Measurements from ENCODE around the gene CEP68. TPM values are rescaled to one million over a fixed set of nuclear protein-coding genes. Genes with fewer than 3 reads are reported as not detected.

The CEP68 gene
- total RNA-seq, 1 experiment from 2014 or later = 25.8 TPM

DNA sequence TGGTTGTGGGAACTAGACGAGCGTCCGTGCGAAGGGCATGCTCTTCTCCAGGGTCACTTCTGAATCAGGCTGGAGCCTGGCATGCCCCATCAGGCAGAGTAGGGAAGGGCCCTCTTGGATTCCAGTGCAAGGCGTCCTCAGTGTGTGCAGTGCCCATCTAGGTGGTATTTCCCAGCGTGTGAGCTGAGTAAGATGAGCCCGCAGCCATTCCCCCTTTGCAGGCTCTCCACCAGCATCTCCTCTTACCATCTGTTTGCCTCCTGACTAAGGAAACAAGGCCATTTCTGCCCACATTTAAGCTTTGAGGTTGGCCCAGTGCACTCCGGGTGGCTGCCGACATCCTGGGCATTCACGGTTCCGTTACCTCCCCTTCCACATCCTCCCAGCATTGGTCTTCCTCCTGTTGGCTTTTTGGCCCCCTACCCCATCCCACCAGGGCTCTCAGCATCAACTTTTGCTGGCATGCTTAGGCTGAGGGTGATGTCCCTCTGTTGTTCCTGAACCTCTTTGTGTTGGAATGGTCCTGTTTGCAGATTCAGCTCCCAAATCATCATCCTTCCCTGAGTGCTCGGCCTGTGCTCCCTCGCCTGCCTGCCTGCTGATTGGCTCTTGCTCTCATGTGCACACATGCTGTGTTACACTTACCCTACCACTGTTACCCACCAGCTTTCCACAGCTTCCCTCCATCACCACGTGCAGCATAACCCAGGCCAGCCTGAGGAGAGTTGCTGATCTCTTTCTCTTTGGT lies 11.8 kb downstream of the CEP68 start:
- Histone ChIP-seq H3K4me1 (ENCODE audit: low read length) (peaks cover 39% of the 10 kb centered on the region), H3K4me3 (ENCODE audit: low read length) (no peak overlapping the region), H3K27me3 (ENCODE audit: low read length) (no peaks in the 10 kb centered on the region), H3K79me2 (ENCODE audit: low read length) (peaks cover 64% of the 10 kb centered on the region), H2AFZ (ENCODE audit: low read length) (no peak overlapping the region), H3K4me2 (ENCODE audit: low read depth, low read length, poor library complexity, severe bottlenecking) (no peak overlapping the region), H3K9me3 (ENCODE audit: low read length) (no peaks in the 10 kb centered on the region), H4K20me1 (ENCODE audit: insufficient read depth, low read depth, low read length) (peaks cover 5% of the 10 kb centered on the region; the same call in 1 of the 2 replicates), H3K9ac (ENCODE audit: low read length) (no peak overlapping the region), H3K9me2 (replicated peaks; ENCODE audit: insufficient read depth, low read length) (no peaks in the 10 kb centered on the region), H3K27ac (ENCODE audit: low read length) (no peak overlapping the region), H3K36me3 (ENCODE audit: insufficient read depth, low read length) (peaks cover 18% of the 10 kb centered on the region)
- DNase-seq = no peak

DNA sequence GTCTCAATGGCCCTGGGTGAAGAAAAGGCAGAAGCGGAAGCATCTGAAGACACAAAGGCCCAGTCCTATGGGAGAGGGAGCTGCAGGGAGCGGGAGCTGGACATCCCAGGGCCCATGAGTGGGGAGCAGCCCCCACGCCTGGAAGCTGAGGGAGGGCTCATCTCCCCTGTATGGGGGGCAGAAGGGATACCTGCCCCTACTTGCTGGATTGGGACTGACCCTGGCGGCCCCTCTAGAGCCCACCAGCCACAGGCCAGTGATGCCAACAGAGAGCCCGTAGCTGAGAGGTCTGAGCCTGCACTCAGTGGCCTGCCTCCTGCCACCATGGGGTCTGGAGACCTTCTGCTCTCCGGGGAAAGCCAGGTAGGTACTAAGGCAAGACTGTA lies 13.2 kb downstream of the CEP68 start:
- Histone ChIP-seq H2AFZ (ENCODE audit: low read length) (no peak overlapping the region), H3K27me3 (ENCODE audit: low read length) (no peaks in the 10 kb centered on the region), H3K4me1 (ENCODE audit: low read length) (peaks cover 25% of the 10 kb centered on the region), H3K27ac (ENCODE audit: low read length) (no peak overlapping the region), H3K9me3 (ENCODE audit: low read length) (no peaks in the 10 kb centered on the region), H3K9me2 (replicated peaks; ENCODE audit: insufficient read depth, low read length) (no peaks in the 10 kb centered on the region), H3K36me3 (ENCODE audit: insufficient read depth, low read length) (peaks cover 30% of the 10 kb centered on the region), H4K20me1 (ENCODE audit: insufficient read depth, low read depth, low read length) (no peaks in the 10 kb centered on the region; the same call in 1 of the 2 replicates), H3K9ac (ENCODE audit: low read length) (no peak overlapping the region), H3K4me3 (ENCODE audit: low read length) (no peak overlapping the region), H3K79me2 (ENCODE audit: low read length) (peaks cover 50% of the 10 kb centered on the region), H3K4me2 (ENCODE audit: low read depth, low read length, poor library complexity, severe bottlenecking) (no peak overlapping the region)
- DNase-seq = no peak

DNA sequence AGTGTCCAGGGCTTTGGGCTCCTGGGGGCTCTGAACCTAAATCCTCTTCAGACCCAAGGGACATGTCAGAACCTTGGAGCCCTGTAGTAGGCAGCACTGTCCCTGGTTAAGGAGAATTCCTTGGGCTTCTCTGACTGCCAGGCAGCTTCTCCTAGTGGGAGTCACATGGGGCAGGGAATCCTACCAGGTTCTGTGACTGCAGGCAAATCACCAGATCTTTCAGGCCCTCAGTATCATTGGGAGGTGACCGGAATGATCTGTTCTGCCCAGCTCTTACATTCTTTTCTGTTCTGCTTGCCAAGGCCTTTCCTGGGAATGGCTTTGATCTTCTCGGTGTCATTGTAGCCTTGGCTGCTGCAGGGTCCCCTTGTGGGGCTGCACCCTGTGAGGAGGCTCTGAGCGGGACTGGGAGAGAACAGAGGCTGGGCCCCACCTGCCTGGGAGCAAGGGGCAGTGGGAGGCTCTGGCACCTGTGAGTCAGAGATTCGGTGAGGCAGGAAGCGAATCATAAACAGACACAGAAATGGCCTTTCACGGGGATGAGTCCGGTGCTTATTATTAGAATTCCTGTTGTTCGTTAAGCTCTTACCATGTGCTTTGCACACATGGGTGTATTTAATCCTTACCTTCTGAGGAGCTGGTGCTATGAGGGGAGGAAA lies 14.1 kb downstream of the CEP68 start:
- Histone ChIP-seq H3K4me1 (ENCODE audit: low read length) (peaks cover 16% of the 10 kb centered on the region), H3K27ac (ENCODE audit: low read length) (0 out of 2 replicates have a peak overlapping the region, but pooled peaks have one; percentile 3), H3K36me3 (ENCODE audit: insufficient read depth, low read length) (peaks cover 36% of the 10 kb centered on the region), H3K79me2 (ENCODE audit: low read length) (peaks cover 46% of the 10 kb centered on the region), H3K9ac (ENCODE audit: low read length) (no peak overlapping the region), H3K4me3 (ENCODE audit: low read length) (no peak overlapping the region), H3K4me2 (ENCODE audit: low read depth, low read length, poor library complexity, severe bottlenecking) (no peak overlapping the region), H2AFZ (ENCODE audit: low read length) (no peak overlapping the region), H3K27me3 (ENCODE audit: low read length) (no peaks in the 10 kb centered on the region), H3K9me3 (ENCODE audit: low read length) (no peaks in the 10 kb centered on the region), H4K20me1 (ENCODE audit: insufficient read depth, low read depth, low read length) (no peaks in the 10 kb centered on the region; the same call in 1 of the 2 replicates), H3K9me2 (replicated peaks; ENCODE audit: insufficient read depth, low read length) (no peaks in the 10 kb centered on the region)
- DNase-seq = no peak

DNA sequence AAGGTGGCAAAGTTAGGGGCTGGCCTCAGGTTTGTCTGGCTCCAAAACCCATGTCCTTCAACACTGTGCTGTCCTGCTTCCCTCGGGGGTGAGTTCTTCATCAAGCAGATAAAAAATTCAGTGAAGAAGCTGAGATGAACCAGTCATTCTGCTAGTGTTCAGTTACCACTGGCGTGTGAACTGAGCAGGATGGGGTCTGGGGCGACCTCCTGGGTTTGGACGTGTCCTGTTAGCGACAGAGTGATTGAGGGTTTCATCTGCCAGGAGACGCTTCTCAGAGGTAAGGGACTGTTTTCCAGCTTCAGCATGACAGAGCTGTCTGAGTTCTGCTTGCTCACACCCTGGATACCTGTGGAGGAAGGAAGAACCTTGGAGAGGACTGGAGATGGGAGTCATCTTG lies 14.6 kb downstream of the CEP68 start:
- Histone ChIP-seq H3K9ac (ENCODE audit: low read length) (no peak overlapping the region), H3K9me2 (replicated peaks; ENCODE audit: insufficient read depth, low read length) (no peaks in the 10 kb centered on the region), H3K36me3 (ENCODE audit: insufficient read depth, low read length) (peaks cover 40% of the 10 kb centered on the region), H3K79me2 (ENCODE audit: low read length) (peaks cover 40% of the 10 kb centered on the region), H3K27me3 (ENCODE audit: low read length) (no peaks in the 10 kb centered on the region), H2AFZ (ENCODE audit: low read length) (no peak overlapping the region), H3K4me3 (ENCODE audit: low read length) (no peak overlapping the region), H3K4me1 (ENCODE audit: low read length) (peaks cover 11% of the 10 kb centered on the region), H3K9me3 (ENCODE audit: low read length) (no peaks in the 10 kb centered on the region), H3K4me2 (ENCODE audit: low read depth, low read length, poor library complexity, severe bottlenecking) (no peak overlapping the region), H3K27ac (ENCODE audit: low read length) (0 out of 2 replicates have a peak overlapping the region, but pooled peaks have one; percentile 3), H4K20me1 (ENCODE audit: insufficient read depth, low read depth, low read length) (no peaks in the 10 kb centered on the region; the same call in 1 of the 2 replicates)
- no peak for DNase-seq

DNA sequence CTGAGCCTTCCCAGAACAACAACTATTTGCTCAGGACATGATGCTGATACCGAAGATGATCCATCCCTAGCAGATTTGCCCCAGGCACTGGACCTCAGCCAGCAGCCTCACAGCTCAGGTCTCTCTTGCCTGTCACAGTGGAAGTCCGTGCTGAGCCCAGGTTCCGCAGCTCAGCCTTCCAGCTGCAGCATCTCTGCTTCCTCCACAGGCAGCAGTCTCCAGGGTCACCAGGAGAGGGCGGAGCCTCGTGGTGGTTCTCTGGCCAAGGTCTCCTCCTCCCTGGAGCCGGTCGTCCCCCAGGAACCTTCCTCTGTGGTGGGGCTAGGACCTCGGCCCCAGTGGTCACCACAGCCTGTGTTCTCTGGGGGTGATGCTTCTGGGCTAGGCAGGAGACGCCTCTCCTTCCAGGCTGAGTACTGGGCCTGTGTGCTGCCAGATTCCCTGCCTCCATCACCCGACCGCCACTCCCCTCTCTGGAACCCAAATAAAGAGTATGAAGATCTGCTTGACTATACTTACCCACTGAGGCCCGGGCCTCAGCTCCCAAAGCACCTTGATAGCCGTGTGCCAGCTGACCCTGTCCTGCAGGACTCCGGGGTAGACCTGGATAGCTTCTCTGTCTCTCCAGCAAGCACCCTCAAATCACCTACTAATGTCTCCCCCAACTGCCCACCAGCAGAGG lies 15.4 kb downstream of the CEP68 start:
- Histone ChIP-seq H2AFZ (ENCODE audit: low read length) (no peak overlapping the region), H3K4me3 (ENCODE audit: low read length) (no peak overlapping the region), H3K27ac (ENCODE audit: low read length) (no peak overlapping the region), H3K36me3 (ENCODE audit: insufficient read depth, low read length) (peaks cover 40% of the 10 kb centered on the region), H3K4me1 (ENCODE audit: low read length) (peaks cover 9% of the 10 kb centered on the region; the same call in 1 of the 2 replicates), H3K9ac (ENCODE audit: low read length) (no peak overlapping the region), H3K27me3 (ENCODE audit: low read length) (no peaks in the 10 kb centered on the region), H3K9me2 (replicated peaks; ENCODE audit: insufficient read depth, low read length) (no peaks in the 10 kb centered on the region), H3K9me3 (ENCODE audit: low read length) (no peaks in the 10 kb centered on the region), H3K4me2 (ENCODE audit: low read depth, low read length, poor library complexity, severe bottlenecking) (no peak overlapping the region), H4K20me1 (ENCODE audit: insufficient read depth, low read depth, low read length) (no peaks in the 10 kb centered on the region; the same call in 1 of the 2 replicates), H3K79me2 (ENCODE audit: low read length) (peaks cover 36% of the 10 kb centered on the region)
- no peak for DNase-seq

DNA sequence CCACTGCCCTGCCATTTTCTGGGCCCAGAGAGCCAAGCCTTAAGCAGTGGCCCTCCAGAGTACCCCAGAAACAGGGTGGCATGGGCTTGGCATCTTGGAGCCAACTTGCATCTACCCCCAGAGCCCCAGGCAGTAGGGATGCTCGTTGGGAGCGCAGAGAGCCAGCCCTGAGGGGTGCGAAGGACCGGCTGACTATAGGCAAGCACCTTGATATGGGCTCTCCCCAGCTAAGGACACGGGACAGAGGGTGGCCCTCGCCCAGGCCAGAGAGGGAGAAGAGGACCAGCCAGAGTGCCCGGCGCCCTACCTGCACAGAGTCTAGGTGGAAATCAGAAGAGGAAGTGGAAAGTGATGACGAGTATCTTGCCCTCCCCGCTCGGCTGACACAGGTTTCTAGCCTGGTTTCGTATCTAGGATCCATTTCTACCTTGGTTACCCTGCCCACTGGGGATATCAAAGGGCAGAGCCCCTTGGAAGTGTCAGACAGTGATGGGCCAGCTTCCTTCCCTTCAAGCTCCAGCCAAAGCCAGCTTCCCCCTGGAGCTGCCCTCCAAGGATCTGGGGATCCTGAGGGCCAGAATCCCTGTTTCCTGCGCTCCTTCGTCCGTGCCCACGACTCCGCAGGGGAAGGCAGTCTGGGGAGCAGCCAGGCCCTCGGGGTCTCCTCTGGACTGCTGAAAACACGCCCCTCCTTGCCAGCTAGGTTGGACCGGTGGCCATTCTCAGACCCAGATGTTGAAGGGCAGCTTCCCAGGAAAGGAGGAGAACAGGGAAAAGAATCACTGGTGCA lies 16.2 kb downstream of the CEP68 start:
- no peaks in the 10 kb centered on the region for H3K9me3 ChIP-seq (ENCODE audit: low read length)
- DNase-seq = peak; percentile 68
- H3K36me3 ChIP-seq (ENCODE audit: insufficient read depth, low read length) = peaks cover 43% of the 10 kb centered on the region
- peaks cover 29% of the 10 kb centered on the region for H3K79me2 ChIP-seq (ENCODE audit: low read length)
- H3K27me3 ChIP-seq (ENCODE audit: low read length) = no peaks in the 10 kb centered on the region
- H2AFZ ChIP-seq (ENCODE audit: low read length) = no peak overlapping the region
- H3K4me1 ChIP-seq (ENCODE audit: low read length) = peaks cover 9% of the 10 kb centered on the region; the same call in 1 of the 2 replicates
- no peaks in the 10 kb centered on the region for H3K9me2 ChIP-seq (replicated peaks; ENCODE audit: insufficient read depth, low read length)
- no peaks in the 10 kb centered on the region; the same call in 1 of the 2 replicates for H4K20me1 ChIP-seq (ENCODE audit: insufficient read depth, low read depth, low read length)
- H3K27ac ChIP-seq (ENCODE audit: low read length) = no peak overlapping the region
- no peak overlapping the region for H3K4me2 ChIP-seq (ENCODE audit: low read depth, low read length, poor library complexity, severe bottlenecking)
- no peak overlapping the region for H3K4me3 ChIP-seq (ENCODE audit: low read length)
- H3K9ac ChIP-seq (ENCODE audit: low read length) = no peak overlapping the region

DNA sequence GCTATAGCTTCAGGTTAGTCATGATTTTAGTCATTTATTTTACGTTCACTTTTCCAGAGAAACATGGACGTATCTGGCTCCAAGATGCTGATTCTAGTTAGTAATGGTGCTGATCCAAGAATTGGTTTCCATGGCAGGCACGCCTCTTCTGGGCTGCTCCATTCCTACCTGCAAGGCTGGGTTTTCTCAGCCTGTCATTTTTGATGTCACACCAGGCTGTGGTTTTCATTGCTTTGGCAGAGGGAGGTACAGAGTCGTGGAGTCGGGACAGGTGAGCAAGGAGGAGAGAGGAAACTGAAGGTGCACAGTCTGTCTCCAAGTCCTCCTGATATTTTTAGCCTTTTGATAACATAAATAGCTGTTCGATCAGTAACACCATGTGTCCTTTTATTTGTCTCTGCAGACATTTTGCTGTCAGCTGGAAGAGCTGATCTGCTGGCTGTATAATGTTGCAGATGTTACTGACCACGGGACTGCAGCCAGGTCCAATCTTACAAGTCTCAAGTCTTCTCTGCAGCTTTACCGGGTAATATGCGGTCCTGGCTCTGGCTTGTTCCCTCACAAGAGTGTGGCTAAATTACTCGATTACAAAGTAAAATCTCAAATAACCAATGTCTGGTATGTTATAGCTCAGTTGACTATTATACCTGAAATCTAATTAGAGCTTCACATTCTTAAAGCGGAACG lies 17.8 kb downstream of the CEP68 start:
- H3K36me3 ChIP-seq (ENCODE audit: insufficient read depth, low read length) = peaks cover 58% of the 10 kb centered on the region

More for the DNA sequence above, 17.8 kb downstream of the CEP68 start:
- H3K9ac ChIP-seq (ENCODE audit: low read length) = no peak overlapping the region
- H3K9me3 ChIP-seq (ENCODE audit: low read length) = no peaks in the 10 kb centered on the region
- H3K4me1 ChIP-seq (ENCODE audit: low read length) = peaks cover 14% of the 10 kb centered on the region
- H4K20me1 ChIP-seq (ENCODE audit: insufficient read depth, low read depth, low read length) = no peaks in the 10 kb centered on the region; the same call in 1 of the 2 replicates
- H3K27ac ChIP-seq (ENCODE audit: low read length) = no peak overlapping the region
- no peaks in the 10 kb centered on the region for H3K27me3 ChIP-seq (ENCODE audit: low read length)
- H2AFZ ChIP-seq (ENCODE audit: low read length) = no peak overlapping the region
- no peak for DNase-seq
- H3K4me3 ChIP-seq (ENCODE audit: low read length) = no peak overlapping the region
- H3K79me2 ChIP-seq (ENCODE audit: low read length) = peaks cover 12% of the 10 kb centered on the region
- no peaks in the 10 kb centered on the region for H3K9me2 ChIP-seq (replicated peaks; ENCODE audit: insufficient read depth, low read length)
- H3K4me2 ChIP-seq (ENCODE audit: low read depth, low read length, poor library complexity, severe bottlenecking) = no peak overlapping the region
